ENCODE results near the gene OR51B4.

The OR51B4 gene

GRCh38 chr11:5293028-5293427, 8.7 kb downstream of the OR51B4 start:
- no peak for DNase-seq

DNA sequence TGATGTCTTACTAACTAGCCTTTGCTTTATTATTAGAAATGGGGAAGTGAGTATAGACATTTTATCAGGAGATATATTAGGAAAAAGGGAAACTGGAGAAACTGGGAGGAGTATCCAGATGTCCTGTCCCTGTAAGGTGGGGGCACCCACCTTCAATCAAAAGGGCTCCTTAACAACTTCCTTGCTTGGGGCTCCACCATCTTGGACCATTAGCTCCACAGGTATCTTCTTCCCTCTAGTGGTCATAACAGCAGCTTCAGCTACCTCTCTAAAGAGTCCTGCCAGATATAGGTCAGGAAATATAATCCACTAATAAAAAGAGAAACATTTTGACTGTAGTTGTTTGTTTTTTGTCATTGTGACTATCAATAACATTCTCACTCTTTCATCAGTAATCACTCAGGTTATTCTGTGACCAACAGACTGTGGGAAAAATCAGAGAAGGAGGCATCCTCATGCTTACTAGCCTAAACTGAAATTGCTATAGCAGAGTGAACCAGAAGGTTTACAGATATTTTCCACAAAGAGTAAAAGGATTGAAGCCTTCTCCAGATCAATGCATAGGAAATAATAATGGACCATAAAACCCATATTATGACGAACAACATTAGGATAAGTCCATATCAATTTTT, 10.4 kb downstream of the OR51B4 start:
- DNase-seq, result no peak

- DNase-seq, result no peak
Observed at GRCh38 chr11:5290106-5290505, 11.6 kb downstream of the OR51B4 start.

GRCh38 chr11:5289696-5290095, 12.1 kb downstream of the OR51B4 start:
- DNase-seq, result no peak

DNA sequence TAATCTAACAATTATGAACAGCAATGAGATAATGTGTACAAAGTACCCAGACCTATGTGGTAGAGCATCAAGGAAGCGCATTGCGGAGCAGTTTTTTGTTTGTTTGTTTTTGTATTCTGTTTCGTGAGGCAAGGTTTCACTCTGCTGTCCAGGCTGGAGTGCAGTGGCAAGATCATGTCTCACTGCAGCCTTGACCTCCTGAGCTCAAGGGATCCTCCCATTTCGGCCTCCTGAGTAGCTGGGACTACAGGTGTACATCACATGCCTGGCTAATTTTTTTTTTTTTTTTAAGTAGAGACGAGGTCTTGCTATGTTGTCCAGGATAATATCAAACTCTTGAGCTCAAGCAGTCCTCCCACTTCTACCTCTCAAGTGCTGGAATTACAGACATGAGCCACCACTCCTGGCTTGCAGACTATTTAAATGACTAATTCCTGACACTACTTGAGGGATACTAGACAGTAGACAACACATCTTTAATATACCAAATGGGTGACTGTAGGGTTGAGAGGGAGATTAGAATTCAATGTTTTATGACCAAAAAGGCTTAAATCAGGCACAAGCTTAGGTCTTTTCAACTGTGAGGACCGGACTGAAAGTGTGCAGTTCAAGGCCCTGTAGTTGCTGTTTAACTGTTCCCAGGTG, 12.7 kb downstream of the OR51B4 start:
- no peak for DNase-seq

DNA sequence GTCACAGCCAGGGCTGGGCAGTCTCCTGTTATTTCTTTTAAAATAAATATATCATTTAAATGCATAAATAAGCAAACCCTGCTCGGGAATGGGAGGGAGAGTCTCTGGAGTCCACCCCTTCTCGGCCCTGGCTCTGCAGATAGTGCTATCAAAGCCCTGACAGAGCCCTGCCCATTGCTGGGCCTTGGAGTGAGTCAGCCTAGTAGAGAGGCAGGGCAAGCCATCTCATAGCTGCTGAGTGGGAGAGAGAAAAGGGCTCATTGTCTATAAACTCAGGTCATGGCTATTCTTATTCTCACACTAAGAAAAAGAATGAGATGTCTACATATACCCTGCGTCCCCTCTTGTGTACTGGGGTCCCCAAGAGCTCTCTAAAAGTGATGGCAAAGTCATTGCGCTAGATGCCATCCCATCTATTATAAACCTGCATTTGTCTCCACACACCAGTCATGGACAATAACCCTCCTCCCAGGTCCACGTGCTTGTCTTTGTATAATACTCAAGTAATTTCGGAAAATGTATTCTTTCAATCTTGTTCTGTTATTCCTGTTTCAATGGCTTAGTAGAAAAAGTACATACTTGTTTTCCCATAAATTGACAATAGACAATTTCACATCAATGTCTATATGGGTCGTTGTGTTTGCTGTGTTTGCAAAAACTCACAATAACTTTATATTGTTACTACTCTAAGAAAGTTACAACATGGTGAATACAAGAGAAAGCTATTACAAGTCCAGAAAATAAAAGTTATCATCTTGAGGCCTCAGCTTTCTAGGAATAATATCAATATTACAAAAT, 13.4 kb downstream of the OR51B4 start:
- no peak for DNase-seq

- DNase-seq, result no peak
Observed at GRCh38 chr11:5286901-5287300, 14.8 kb downstream of the OR51B4 start.

DNA sequence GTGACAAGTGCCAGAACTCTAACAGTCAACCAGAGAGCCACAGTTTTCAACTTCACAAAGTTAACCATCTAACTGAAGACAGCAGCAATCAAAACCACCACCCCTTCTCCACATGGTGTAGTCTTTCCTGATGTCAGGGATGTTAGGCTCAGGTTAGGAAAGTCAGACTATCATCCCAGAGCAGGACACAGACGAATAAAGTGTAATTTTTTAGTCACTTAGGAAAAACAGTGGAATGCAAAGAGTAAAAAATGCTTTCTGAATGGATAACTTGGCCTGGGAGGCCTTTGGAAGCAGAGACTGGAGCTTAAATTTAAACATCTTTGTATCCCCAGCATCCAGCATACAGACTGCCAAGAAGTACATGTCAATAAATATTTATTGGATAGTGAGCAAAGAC, 15.4 kb downstream of the OR51B4 start:
- no peak for DNase-seq

- no peak for DNase-seq
Observed at GRCh38 chr11:5285703-5286340, 15.9 kb downstream of the OR51B4 start.

DNA sequence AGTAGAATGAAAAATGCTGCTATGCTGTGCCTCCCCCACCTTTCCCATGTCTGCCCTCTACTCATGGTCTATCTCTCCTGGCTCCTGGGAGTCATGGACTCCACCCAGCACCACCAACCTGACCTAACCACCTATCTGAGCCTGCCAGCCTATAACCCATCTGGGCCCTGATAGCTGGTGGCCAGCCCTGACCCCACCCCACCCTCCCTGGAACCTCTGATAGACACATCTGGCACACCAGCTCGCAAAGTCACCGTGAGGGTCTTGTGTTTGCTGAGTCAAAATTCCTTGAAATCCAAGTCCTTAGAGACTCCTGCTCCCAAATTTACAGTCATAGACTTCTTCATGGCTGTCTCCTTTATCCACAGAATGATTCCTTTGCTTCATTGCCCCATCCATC, 17.1 kb downstream of the OR51B4 start:
- no peak for DNase-seq

- DNase-seq, result no peak
Observed at GRCh38 chr11:5283882-5284281, 17.9 kb downstream of the OR51B4 start.

DNA sequence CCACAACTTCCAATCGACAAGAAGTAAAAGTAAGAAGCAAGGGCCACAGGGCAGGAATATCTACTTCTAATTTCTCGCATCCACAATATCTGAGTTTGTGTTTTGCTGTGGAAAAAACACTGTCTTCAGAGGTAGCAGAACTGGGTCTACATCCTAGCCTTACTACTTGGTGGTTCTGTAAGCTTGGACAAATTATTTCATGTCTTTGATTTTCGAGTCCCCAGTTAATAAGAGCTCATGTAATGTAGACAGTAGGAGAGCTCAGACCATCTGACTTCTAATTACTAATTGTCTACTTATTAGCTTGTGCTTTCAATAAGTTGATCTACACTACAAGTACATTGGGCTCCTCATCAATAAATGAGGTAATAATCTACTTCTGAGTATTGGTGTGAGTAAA, 18.7 kb downstream of the OR51B4 start:
- no peak for DNase-seq

GRCh38 chr11:5282628-5283027, 19.1 kb downstream of the OR51B4 start:
- no peak for DNase-seq

- no peak for DNase-seq
Observed at GRCh38 chr11:5281596-5281995, 20.1 kb downstream of the OR51B4 start.

DNA sequence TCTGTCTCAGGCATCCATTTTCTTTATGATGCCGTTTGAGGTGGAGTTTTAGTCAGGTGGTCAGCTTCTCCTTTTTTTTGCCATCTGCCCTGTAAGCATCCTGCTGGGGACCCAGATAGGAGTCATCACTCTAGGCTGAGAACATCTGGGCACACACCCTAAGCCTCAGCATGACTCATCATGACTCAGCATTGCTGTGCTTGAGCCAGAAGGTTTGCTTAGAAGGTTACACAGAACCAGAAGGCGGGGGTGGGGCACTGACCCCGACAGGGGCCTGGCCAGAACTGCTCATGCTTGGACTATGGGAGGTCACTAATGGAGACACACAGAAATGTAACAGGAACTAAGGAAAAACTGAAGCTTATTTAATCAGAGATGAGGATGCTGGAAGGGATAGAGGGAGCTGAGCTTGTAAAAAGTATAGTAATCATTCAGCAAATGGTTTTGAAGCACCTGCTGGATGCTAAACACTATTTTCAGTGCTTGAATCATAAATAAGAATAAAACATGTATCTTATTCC, 21.1 kb downstream of the OR51B4 start:
- DNase-seq, result peak; percentile 2 to 13

- no peak for DNase-seq
Observed at GRCh38 chr11:5279471-5280090, 22.2 kb downstream of the OR51B4 start.

DNA sequence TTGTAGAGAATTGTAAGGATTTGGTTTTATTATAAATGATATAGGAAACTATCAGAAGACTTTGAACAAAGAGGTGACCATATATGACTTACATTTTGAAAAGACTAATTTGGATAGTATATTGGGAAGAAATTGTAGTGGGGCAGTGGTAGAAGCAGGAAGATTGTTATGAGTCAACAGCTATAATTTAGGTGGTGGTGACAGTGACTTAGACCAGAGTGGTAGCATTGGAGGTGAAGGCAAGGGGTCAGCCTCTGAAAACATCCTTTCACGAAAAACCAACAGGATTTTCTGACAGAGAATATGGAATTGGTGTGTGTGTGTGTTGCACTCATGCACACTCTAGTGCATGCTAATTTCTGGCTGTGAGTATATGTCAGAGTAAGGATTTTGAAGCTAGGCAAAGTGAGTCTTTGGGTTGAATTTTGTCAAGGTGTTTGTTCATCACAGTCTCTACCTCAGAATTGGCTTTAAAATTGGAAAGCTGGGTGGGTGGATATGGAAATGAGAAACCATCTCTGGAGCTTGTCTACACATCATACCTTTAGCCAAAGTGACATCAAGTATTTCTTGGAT, 23.9 kb downstream of the OR51B4 start:
- no peak for DNase-seq

DNA sequence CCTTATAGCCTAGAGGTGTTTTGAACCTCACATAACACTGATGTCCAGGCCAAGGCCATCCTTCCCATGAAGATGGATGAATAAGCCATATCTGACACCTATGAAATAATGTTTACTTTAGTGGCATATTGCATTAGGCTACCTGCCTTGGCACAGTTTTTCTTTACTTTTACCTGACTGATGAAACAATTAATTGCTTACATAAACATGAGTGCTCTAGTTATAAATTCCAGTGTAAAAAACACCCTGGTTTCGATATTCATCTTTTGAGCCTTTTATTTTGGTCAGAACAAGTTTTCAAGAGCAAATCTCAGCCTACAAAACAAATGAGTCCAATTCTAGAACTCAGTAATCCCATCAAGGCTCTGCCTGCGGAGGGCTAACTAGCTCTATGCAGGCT, 25.0 kb downstream of the OR51B4 start:
- no peak for DNase-seq

- no peak for DNase-seq
Observed at GRCh38 chr11:5275369-5276110, 26.2 kb downstream of the OR51B4 start.

- no peak for DNase-seq
Observed at GRCh38 chr11:5274395-5274794, 27.4 kb downstream of the OR51B4 start.

GRCh38 chr11:5272395-5273017, 29.2 kb downstream of the OR51B4 start:
- DNase-seq, result no peak

Measured in activated CD4-positive, alpha-beta T cell treated with anti-CD3 and anti-CD28 coated beads, Interleukin-2, amount 50 U/mL, for 48 hours (primary cell).